ENCODE measurements around the gene SPRY4. TPM values are rescaled to one million over a fixed set of nuclear protein-coding genes. Genes with fewer than 3 reads are reported as not detected.
"Not testable (repeated sequence)": the region's sequence is repeated elsewhere in the genome, so short reads cannot be mapped to it uniquely, and the experiment has no call there.

Gene SPRY4
- total RNA-seq, 2 donors from 2014 or later: 8.4 to 21.5 TPM

DNA sequence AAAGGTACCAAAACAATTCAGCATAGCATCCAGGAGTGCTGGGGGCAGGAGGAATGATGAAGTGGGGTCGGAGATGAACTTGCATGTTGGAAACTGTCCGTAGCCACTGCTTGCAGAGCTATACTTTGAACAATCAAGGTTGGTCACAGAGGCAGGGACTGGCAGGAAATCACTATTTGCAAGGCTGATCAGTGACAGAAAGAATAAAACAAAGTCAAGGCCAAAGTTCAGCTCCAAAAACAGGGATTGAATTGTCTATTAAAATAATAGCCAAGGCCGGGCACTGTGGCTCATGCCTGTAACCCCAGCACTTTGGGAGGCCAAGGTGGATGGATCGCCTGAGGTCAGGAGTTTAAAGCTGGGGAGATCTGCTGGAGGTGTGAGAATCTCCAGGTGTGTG, 18.7 kb upstream of the SPRY4 start:
- Histone ChIP-seq H3K4me3 (no peak overlapping the region), H3K9ac (ENCODE audit: low read depth in 2 of 2, low read length in 2 of 2) (no peak overlapping the region), H3K27ac (no peak overlapping the region), H3K9me3 (no peaks in the 10 kb centered on the region), H3K27me3 (no peaks in the 10 kb centered on the region), H3K36me3 (no peaks in the 10 kb centered on the region), H3K4me1 (no peaks in the 10 kb centered on the region)
- TF ChIP-seq CTCF (IDR thresholded peaks at IDR 0.05): no peak
- no peak for DNase-seq
- intact Hi-C loops (cut with DNase I): no loop called here

GRCh38 chr5:142342128-142342981, 17.5 kb upstream of the SPRY4 start:
- intact Hi-C loops (cut with DNase I): no loop called here
- DNase-seq: no peak
- Histone ChIP-seq H3K4me3 (no peak overlapping the region), H3K36me3 (no peaks in the 10 kb centered on the region), H3K4me1 (no peaks in the 10 kb centered on the region), H3K27me3 (no peaks in the 10 kb centered on the region), H3K9me3 (no peaks in the 10 kb centered on the region), H3K9ac (ENCODE audit: low read depth in 2 of 2, low read length in 2 of 2) (no peak overlapping the region), H3K27ac (no peak overlapping the region)
- TF ChIP-seq CTCF (IDR thresholded peaks at IDR 0.05): no peak

DNA sequence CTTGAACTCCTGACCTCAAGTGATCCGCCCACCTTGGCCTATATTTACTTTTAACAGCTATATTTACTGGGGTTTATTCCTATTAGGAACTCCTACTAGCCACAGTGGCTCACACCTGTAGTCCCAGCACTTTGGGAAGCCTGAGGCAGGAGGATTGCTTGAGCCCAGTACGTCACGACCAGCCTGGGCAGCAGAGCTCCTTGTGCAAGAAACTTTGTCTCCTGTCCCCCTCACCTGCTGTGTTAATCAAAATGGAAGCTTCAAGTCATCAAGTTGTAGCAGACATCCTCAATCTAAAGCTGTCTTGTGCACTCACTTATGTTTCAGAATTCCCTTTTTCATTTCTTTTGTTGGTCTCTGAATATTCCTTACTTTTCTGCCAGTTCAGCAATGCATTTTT, 15.0 kb upstream of the SPRY4 start:
- intact Hi-C loops (cut with DNase I): no loop called here
- no peaks in the 10 kb centered on the region for H3K4me1 ChIP-seq
- no peak overlapping the region for H3K27ac ChIP-seq
- H3K9ac ChIP-seq (ENCODE audit: low read depth in 2 of 2, low read length in 2 of 2): no peak overlapping the region
- no peaks in the 10 kb centered on the region for H3K27me3 ChIP-seq
- DNase-seq: no peak
- H3K36me3 ChIP-seq: no peaks in the 10 kb centered on the region
- H3K4me3 ChIP-seq: no peak overlapping the region
- no peak for TF ChIP-seq CTCF (IDR thresholded peaks at IDR 0.05)
- no peaks in the 10 kb centered on the region for H3K9me3 ChIP-seq

DNA sequence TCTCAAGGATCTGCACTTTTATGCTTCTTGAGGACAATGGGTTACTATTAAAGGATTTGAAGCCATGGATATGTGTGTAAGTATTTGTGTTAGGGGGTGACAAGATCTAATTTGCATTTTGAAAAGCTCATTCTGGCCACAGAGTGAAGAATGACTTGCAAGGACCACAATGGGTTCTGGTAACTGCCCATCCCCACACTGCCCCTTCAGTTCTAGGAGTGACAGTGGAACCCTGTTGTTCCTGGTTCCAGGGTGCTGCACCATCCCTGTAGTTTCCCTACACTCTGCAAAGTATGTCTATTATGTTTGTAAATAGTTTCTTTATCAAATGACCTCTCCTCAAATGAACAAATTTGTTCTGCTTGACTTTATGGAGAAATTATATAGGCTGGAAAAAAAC, 9.7 kb upstream of the SPRY4 start:
- no peaks in the 10 kb centered on the region for H3K4me1 ChIP-seq
- no peak for DNase-seq
- TF ChIP-seq CTCF (IDR thresholded peaks at IDR 0.05): no peak
- H3K36me3 ChIP-seq: no peaks in the 10 kb centered on the region
- intact Hi-C loops (cut with DNase I): no loop called here
- no peak overlapping the region for H3K4me3 ChIP-seq
- H3K9ac ChIP-seq (ENCODE audit: low read depth in 2 of 2, low read length in 2 of 2): no peak overlapping the region
- H3K9me3 ChIP-seq: no peaks in the 10 kb centered on the region
- no peaks in the 10 kb centered on the region for H3K27me3 ChIP-seq
- no peak overlapping the region for H3K27ac ChIP-seq

DNA sequence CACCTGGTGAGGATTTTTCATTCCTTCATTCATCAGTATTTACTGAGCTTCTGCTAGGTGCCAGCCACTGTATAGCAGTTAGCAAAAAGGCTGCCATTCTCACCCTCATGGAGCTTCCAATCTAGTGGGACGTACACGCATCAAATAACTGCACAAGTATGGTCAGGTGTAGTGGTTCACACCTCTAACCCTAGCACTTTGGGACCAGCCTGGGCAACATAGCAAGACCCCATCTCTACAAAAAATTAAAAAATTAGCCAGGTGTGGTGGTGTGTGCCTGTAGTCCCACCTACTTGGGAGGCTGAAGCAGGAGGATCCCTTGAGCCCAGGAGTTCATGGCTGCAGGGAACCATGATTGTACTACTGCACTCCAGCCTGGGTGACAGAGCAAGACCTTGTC, 8.9 kb upstream of the SPRY4 start:
- H3K4me3 ChIP-seq; H3K27me3 ChIP-seq; H3K9me3 ChIP-seq; intact Hi-C loops (cut with DNase I); H3K4me1 ChIP-seq; DNase-seq; H3K27ac ChIP-seq; H3K9ac ChIP-seq (ENCODE audit: low read depth in 2 of 2, low read length in 2 of 2); H3K36me3 ChIP-seq: not testable (repeated sequence)

DNA sequence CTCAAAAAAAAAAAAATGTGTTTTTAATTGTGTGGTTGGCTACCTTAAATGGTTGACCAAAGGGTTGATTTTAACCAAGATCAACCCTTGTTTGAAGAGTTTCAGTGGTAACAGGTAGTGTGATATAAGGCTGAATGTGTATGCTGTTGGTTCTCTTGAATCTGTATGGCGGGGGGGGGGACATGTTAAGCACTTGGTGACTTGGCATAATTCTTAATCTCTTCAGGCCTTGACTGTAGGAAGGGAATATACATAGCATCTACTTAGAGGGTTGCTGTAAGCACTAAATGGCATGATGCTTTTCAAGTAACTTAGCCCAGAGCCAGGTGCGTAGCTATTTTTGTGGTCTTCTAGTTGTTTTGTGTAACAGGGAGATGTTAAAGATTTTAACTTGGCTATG, 5.6 kb upstream of the SPRY4 start:
- no peaks in the 10 kb centered on the region for H3K4me1 ChIP-seq
- no peaks in the 10 kb centered on the region for H3K36me3 ChIP-seq
- H3K27me3 ChIP-seq: no peaks in the 10 kb centered on the region
- H3K9ac ChIP-seq (ENCODE audit: low read depth in 2 of 2, low read length in 2 of 2): no peak overlapping the region
- no peak for TF ChIP-seq CTCF (IDR thresholded peaks at IDR 0.05)
- no peaks in the 10 kb centered on the region for H3K9me3 ChIP-seq
- DNase-seq: no peak
- intact Hi-C loops (cut with DNase I): no loop called here
- no peak overlapping the region for H3K27ac ChIP-seq
- H3K4me3 ChIP-seq: no peak overlapping the region

Measured in colonic mucosa (tissue), 4 donors.